GM23338 (cell line): Measurements from ENCODE around the gene SYNE2. TPM values are rescaled to one million over a fixed set of nuclear protein-coding genes. Genes with fewer than 3 reads are reported as not detected.

ENCODE experiments used
- ATAC-seq: fragments of 200-7000 bp; cut with Tn5 transposase; 3 replicates; pipeline ENCODE4 v1.9.1; 2020
- DNase-seq: peaks from one replicate; pipeline ENCODE4 v3.0.0-alpha.2; 2015; ENCODE audit warnings: low spot score
- H2AFZ ChIP-seq: fragments of 200-600 bp; sonication (generic); 2 replicates; pipeline ENCODE4 v1.8.0; 2016; ENCODE audit warnings: antibody characterized with exemption, mild to moderate bottlenecking, moderate library complexity
- H3F3A ChIP-seq: fragments of 200-600 bp; sonication (generic); replicated peaks from 2 replicates; pipeline ENCODE4 v1.8.0; 2017; ENCODE audit warnings: antibody characterized with exemption, mixed run types, low read depth
- H3K27ac ChIP-seq: fragments of 200-600 bp; sonication (generic); 2 replicates; pipeline ENCODE4 v1.6.1; 2016; ENCODE audit warnings: low read depth
- H3K27me3 ChIP-seq: fragments of 200-600 bp; sonication (generic); 2 replicates; pipeline ENCODE4 v1.8.0; 2016; ENCODE audit warnings: mild to moderate bottlenecking, mixed run types, moderate library complexity; ENCODE audit not compliant: insufficient read depth
- H3K36me3 ChIP-seq: fragments of 200-600 bp; sonication (generic); 2 replicates; pipeline ENCODE4 v1.8.0; 2016; ENCODE audit warnings: mild to moderate bottlenecking; ENCODE audit not compliant: insufficient read depth
- H3K4me1 ChIP-seq: fragments of 200-600 bp; sonication (generic); 2 replicates; pipeline ENCODE4 v1.8.0; 2016; ENCODE audit warnings: mild to moderate bottlenecking, moderate library complexity; ENCODE audit not compliant: insufficient read depth
- H3K4me2 ChIP-seq: fragments of 200-600 bp; sonication (generic); 2 replicates; pipeline ENCODE4 v1.7.1; 2017; ENCODE audit warnings: mixed run types
- H3K4me3 ChIP-seq: fragments of 200-600 bp; sonication (generic); 2 replicates; pipeline ENCODE4 v1.6.1; 2016; ENCODE audit warnings: mixed run types
- H3K79me2 ChIP-seq: fragments of 200-600 bp; sonication (generic); replicated peaks from 2 replicates; pipeline ENCODE4 v1.8.0; 2017; ENCODE audit warnings: mild to moderate bottlenecking; ENCODE audit not compliant: insufficient read depth
- H3K9me2 ChIP-seq: fragments of 200-600 bp; sonication (generic); 2 replicates; pipeline ENCODE4 v1.8.0; 2017; ENCODE audit not compliant: insufficient read depth
- H4K20me1 ChIP-seq: fragments of 200-600 bp; sonication (generic); replicated peaks from 2 replicates; pipeline ENCODE4 v1.8.0; 2017; ENCODE audit warnings: mild to moderate bottlenecking; ENCODE audit not compliant: insufficient read depth
- H3K27ac Mint-ChIP-seq: 2 replicates; pipeline ENCODE4 v1.8.0; 2020; ENCODE audit warnings: inconsistent platforms, mild to moderate bottlenecking, moderate library complexity, mixed read lengths
- H3K27me3 Mint-ChIP-seq: 3 replicates; pipeline ENCODE4 v1.8.0; 2022; ENCODE audit warnings: low read depth, mild to moderate bottlenecking, moderate library complexity, mixed read lengths, inconsistent platforms; ENCODE audit not compliant: insufficient read depth, poor library complexity
- H3K36me3 Mint-ChIP-seq: 3 replicates; pipeline ENCODE4 v1.8.0; 2021; ENCODE audit warnings: low read depth, mild to moderate bottlenecking, inconsistent platforms, moderate library complexity, mixed read lengths
- H3K4me1 Mint-ChIP-seq: 3 replicates; pipeline ENCODE4 v1.8.0; 2020; ENCODE audit warnings: mild to moderate bottlenecking, inconsistent platforms, mixed read lengths
- H3K4me3 Mint-ChIP-seq: 3 replicates; pipeline ENCODE4 v1.8.0; 2021; ENCODE audit warnings: moderate library complexity, mild to moderate bottlenecking, inconsistent platforms, mixed read lengths
- H3K9me3 Mint-ChIP-seq: 3 replicates; pipeline ENCODE4 v1.8.0; 2020; ENCODE audit warnings: moderate library complexity, mild to moderate bottlenecking, inconsistent platforms, mixed read lengths
- CREB1 ChIP-seq: fragments of 250-450 bp; sonication (Bioruptor Pico); IDR thresholded peaks from 2 replicates; pipeline ENCODE4 v1.5.0; 2020; ENCODE audit warnings: low read depth, mild to moderate bottlenecking, moderate library complexity
- ETS1 ChIP-seq: IDR thresholded peaks from 2 replicates; pipeline ENCODE4 v1.6.1; 2016; ENCODE audit warnings: antibody characterized with exemption
- EZH2 ChIP-seq: fragments of 200-600 bp; sonication (generic); IDR thresholded peaks from one replicate; pipeline ENCODE4 v1.8.0; 2017; ENCODE audit warnings: antibody characterized with exemption, mild to moderate bottlenecking, low read depth; ENCODE audit not compliant: unreplicated experiment
- EZH2phosphoT487 ChIP-seq: fragments of 200-600 bp; sonication (generic); IDR thresholded peaks from one replicate; pipeline ENCODE4 v1.8.1; 2018; ENCODE audit warnings: antibody characterized with exemption; ENCODE audit not compliant: unreplicated experiment
- JUNB ChIP-seq: IDR thresholded peaks from one replicate; pipeline ENCODE4 v1.6.1; 2016; ENCODE audit warnings: antibody characterized with exemption; ENCODE audit not compliant: unreplicated experiment
- NANOG ChIP-seq: IDR thresholded peaks from 2 replicates; pipeline ENCODE4 v1.6.1; 2016; ENCODE audit warnings: antibody characterized with exemption, borderline replicate concordance
- REST ChIP-seq: IDR thresholded peaks from one replicate; pipeline ENCODE4 v1.6.1; 2018; ENCODE audit warnings: antibody characterized with exemption; ENCODE audit not compliant: unreplicated experiment
- STAT1 ChIP-seq: IDR thresholded peaks from one replicate; pipeline ENCODE4 v1.6.1; 2016; ENCODE audit warnings: antibody characterized with exemption; ENCODE audit not compliant: unreplicated experiment
- ZNF114 ChIP-seq: fragments of 250-450 bp; sonication (Bioruptor Pico); IDR thresholded peaks from 2 replicates; pipeline ENCODE4 v1.5.0; 2020; ENCODE audit warnings: mild to moderate bottlenecking, moderate library complexity
- ZNF331 ChIP-seq: fragments of 250-450 bp; sonication (Bioruptor Pico); IDR thresholded peaks from 2 replicates; pipeline ENCODE4 v1.5.0; 2020; ENCODE audit warnings: low read depth, mild to moderate bottlenecking, moderate library complexity
- polyA plus RNA-seq: library from polyadenylated mRNA; unstranded; fragments of >200 nt; fragmentation: Nextera tagmentation; extraction: Ambion mirVana; gene quantifications from 2 replicates; pipeline ENCODE4 v1.2.1, GENCODE V29; 2016
- total RNA-seq: library from RNA; depleted of rRNA; stranded (reverse); fragments of >200 nt; shearing (Covaris generic); gene quantifications from 2 replicates; pipeline ENCODE4 v1.2.3, GENCODE V29; 2014
- TF ChIP-seq, protein P1 (sequence below): fragments of 250-450 bp; sonication (Bioruptor Pico); IDR thresholded peaks from 2 replicates; pipeline ENCODE4 v1.5.0; 2020; ENCODE audit warnings: mild to moderate bottlenecking, moderate library complexity
- TF ChIP-seq, protein P2 (sequence below), 2 experiments: fragments of 200-600 bp in 1 of 2; sonication (generic) in 1 of 2; conservative IDR thresholded peaks; 2 replicates each; pipeline versions ENCODE4 v1.5.1 to v1.6.1; 2016 to 2017; ENCODE audit warnings: antibody characterized with exemption in 2 of 2, low read depth in 2 of 2, mild to moderate bottlenecking in 2 of 2, moderate library complexity in 1 of 2

SYNE2 gene
- total and polyA plus RNA-seq, 2 experiments from 2014 or later = 34.3 to 86.5 TPM

- Histone ChIP-seq H3K9me2 (no peaks in the 10 kb centered on the region), H3K4me2 (no peak overlapping the region), H2AFZ (no peak overlapping the region), H3K4me1 (no peaks in the 10 kb centered on the region), H3K36me3 (no peaks in the 10 kb centered on the region), H4K20me1 (no peaks in the 10 kb centered on the region), H3K79me2 (no peaks in the 10 kb centered on the region), H3K27ac (no peak overlapping the region), H3K4me3 (no peak overlapping the region), H3K27me3 (no peaks in the 10 kb centered on the region), H3F3A (no peaks in the 10 kb centered on the region)
- Mint-ChIP-seq H3K4me3 (no peak overlapping the region), H3K27me3 (no peaks in the 10 kb centered on the region), H3K4me1 (peaks cover 3% of the 10 kb centered on the region; the same call in 2 of the 3 replicates), H3K9me3 (no peaks in the 10 kb centered on the region), H3K36me3 (no peaks in the 10 kb centered on the region), H3K27ac (no peak overlapping the region)
- TF ChIP-seq ZNF114 (CRISPR knock-in tag) (no peak), ZNF331 (CRISPR knock-in tag) (no peak), ETS1 (no peak), NANOG (no peak), REST (no peak), EZH2phosphoT487 (no peak), STAT1 (no peak), CREB1 (CRISPR knock-in tag) (no peak), EZH2 (no peak), JUNB (no peak)
- TF ChIP-seq, protein P1, sequence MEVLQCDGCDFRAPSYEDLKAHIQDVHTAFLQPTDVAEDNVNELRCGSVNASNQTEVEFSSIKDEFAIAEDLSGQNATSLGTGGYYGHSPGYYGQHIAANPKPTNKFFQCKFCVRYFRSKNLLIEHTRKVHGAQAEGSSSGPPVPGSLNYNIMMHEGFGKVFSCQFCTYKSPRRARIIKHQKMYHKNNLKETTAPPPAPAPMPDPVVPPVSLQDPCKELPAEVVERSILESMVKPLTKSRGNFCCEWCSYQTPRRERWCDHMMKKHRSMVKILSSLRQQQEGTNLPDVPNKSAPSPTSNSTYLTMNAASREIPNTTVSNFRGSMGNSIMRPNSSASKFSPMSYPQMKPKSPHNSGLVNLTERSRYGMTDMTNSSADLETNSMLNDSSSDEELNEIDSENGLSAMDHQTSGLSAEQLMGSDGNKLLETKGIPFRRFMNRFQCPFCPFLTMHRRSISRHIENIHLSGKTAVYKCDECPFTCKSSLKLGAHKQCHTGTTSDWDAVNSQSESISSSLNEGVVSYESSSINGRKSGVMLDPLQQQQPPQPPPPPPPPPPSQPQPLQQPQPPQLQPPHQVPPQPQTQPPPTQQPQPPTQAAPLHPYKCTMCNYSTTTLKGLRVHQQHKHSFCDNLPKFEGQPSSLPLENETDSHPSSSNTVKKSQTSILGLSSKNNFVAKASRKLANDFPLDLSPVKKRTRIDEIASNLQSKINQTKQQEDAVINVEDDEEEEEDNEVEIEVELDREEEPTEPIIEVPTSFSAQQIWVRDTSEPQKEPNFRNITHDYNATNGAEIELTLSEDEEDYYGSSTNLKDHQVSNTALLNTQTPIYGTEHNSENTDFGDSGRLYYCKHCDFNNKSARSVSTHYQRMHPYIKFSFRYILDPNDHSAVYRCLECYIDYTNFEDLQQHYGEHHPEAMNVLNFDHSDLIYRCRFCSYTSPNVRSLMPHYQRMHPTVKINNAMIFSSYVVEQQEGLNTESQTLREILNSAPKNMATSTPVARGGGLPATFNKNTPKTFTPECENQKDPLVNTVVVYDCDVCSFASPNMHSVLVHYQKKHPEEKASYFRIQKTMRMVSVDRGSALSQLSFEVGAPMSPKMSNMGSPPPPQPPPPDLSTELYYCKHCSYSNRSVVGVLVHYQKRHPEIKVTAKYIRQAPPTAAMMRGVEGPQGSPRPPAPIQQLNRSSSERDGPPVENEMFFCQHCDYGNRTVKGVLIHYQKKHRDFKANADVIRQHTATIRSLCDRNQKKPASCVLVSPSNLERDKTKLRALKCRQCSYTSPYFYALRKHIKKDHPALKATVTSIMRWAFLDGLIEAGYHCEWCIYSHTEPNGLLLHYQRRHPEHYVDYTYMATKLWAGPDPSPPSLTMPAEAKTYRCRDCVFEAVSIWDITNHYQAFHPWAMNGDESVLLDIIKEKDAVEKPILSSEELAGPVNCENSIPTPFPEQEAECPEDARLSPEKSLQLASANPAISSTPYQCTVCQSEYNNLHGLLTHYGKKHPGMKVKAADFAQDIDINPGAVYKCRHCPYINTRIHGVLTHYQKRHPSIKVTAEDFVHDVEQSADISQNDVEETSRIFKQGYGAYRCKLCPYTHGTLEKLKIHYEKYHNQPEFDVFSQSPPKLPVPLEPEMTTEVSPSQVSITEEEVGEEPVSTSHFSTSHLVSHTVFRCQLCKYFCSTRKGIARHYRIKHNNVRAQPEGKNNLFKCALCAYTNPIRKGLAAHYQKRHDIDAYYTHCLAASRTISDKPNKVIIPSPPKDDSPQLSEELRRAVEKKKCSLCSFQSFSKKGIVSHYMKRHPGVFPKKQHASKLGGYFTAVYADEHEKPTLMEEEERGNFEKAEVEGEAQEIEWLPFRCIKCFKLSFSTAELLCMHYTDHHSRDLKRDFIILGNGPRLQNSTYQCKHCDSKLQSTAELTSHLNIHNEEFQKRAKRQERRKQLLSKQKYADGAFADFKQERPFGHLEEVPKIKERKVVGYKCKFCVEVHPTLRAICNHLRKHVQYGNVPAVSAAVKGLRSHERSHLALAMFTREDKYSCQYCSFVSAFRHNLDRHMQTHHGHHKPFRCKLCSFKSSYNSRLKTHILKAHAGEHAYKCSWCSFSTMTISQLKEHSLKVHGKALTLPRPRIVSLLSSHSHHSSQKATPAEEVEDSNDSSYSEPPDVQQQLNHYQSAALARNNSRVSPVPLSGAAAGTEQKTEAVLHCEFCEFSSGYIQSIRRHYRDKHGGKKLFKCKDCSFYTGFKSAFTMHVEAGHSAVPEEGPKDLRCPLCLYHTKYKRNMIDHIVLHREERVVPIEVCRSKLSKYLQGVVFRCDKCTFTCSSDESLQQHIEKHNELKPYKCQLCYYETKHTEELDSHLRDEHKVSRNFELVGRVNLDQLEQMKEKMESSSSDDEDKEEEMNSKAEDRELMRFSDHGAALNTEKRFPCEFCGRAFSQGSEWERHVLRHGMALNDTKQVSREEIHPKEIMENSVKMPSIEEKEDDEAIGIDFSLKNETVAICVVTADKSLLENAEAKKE (CRISPR knock-in tag) = no peak
- TF ChIP-seq, protein P2, sequence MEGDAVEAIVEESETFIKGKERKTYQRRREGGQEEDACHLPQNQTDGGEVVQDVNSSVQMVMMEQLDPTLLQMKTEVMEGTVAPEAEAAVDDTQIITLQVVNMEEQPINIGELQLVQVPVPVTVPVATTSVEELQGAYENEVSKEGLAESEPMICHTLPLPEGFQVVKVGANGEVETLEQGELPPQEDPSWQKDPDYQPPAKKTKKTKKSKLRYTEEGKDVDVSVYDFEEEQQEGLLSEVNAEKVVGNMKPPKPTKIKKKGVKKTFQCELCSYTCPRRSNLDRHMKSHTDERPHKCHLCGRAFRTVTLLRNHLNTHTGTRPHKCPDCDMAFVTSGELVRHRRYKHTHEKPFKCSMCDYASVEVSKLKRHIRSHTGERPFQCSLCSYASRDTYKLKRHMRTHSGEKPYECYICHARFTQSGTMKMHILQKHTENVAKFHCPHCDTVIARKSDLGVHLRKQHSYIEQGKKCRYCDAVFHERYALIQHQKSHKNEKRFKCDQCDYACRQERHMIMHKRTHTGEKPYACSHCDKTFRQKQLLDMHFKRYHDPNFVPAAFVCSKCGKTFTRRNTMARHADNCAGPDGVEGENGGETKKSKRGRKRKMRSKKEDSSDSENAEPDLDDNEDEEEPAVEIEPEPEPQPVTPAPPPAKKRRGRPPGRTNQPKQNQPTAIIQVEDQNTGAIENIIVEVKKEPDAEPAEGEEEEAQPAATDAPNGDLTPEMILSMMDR (conservative IDR thresholded peaks at IDR 0.05; ENCODE audit: low read depth in 2 of 2) = no peak
- no peak for DNase-seq
- ATAC-seq = no peak
These were observed 393.9 kb downstream of the SYNE2 start for GRCh38 chr14:64246688-64247087.
